Measurements from ENCODE around the gene C18orf63. TPM values are rescaled to one million over a fixed set of nuclear protein-coding genes. Genes with fewer than 3 reads are reported as not detected.

The C18orf63 gene
- total RNA-seq, 4 donors from 2014 or later = not detected

DNA sequence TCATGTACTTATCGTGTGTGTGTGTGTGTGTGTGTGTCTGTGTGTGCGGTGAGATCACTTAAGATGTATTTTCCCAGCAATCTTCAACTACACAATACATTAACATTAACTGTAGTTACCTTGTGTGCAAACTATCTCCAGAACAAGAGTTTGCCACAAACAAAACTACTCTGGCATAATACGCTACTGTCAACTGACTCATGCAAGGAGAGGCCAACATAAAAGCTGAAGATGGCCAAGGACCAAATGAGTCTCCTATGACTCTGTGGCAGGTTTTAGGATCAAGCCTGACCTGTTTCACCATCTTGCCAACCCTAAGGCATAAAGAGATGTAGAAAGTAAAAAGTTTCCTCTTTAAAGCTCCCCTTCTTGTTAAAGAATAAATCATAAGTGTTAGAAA, 44.0 kb upstream of the C18orf63 start:
- no peaks in the 10 kb centered on the region for H3K27me3 ChIP-seq
- DNase-seq (ENCODE audit: extremely low spot score) = no peak
- no peak overlapping the region for H3K4me3 ChIP-seq
- peaks cover 14 to 39% (median 32%) of the 10 kb centered on the region in 4 donors for H3K4me1 ChIP-seq
- H3K9me3 ChIP-seq = no peaks in the 10 kb centered on the region
- H3K36me3 ChIP-seq = no peaks in the 10 kb centered on the region
- intact Hi-C loops (cut with DNase I) = no loop called here
- TF ChIP-seq POLR2A (IDR thresholded peaks at IDR 0.05; ENCODE audit: low read depth) = no peak
- TF ChIP-seq EP300 (IDR thresholded peaks at IDR 0.05) = no peak
- no peak for TF ChIP-seq POLR2AphosphoS5 (IDR thresholded peaks at IDR 0.05)
- TF ChIP-seq, protein P1, sequence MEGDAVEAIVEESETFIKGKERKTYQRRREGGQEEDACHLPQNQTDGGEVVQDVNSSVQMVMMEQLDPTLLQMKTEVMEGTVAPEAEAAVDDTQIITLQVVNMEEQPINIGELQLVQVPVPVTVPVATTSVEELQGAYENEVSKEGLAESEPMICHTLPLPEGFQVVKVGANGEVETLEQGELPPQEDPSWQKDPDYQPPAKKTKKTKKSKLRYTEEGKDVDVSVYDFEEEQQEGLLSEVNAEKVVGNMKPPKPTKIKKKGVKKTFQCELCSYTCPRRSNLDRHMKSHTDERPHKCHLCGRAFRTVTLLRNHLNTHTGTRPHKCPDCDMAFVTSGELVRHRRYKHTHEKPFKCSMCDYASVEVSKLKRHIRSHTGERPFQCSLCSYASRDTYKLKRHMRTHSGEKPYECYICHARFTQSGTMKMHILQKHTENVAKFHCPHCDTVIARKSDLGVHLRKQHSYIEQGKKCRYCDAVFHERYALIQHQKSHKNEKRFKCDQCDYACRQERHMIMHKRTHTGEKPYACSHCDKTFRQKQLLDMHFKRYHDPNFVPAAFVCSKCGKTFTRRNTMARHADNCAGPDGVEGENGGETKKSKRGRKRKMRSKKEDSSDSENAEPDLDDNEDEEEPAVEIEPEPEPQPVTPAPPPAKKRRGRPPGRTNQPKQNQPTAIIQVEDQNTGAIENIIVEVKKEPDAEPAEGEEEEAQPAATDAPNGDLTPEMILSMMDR (IDR thresholded peaks at IDR 0.05) = no peak
- H3K27ac ChIP-seq (replicated peaks in 1 of 4) = no peak overlapping the region
- 83% methylated on average over 3 of the region's 3 CpGs for WGBS

DNA sequence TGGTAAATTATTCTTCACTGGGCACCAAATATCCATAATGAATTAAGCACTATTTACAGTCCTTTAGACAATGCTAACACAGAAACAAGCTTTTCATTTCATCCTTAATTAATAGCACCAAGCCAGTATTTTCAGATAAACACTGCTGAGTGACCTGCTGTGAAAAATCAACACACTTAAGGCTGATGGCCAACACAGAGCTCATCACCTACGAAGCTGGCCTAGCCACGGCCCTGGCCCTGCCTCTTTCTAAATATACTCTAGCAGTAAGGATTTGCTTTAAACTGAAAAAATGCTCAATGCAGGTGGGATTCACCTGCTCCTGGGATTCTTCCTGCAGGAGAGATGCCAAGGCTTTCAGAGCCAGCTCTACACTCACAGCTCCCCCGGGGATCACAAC, 42.2 kb upstream of the C18orf63 start:
- peaks cover 0 to 3% (median 0%) of the 10 kb centered on the region in 4 donors for H3K36me3 ChIP-seq
- H3K4me3 ChIP-seq = no peak overlapping the region
- DNase-seq (ENCODE audit: extremely low spot score) = no peak
- H3K27ac ChIP-seq (replicated peaks in 1 of 4) = no peak overlapping the region
- no peaks in the 10 kb centered on the region for H3K9me3 ChIP-seq
- 64% methylated on average over 3 of the region's 3 CpGs for WGBS
- intact Hi-C loops (cut with DNase I) = no loop called here
- H3K27me3 ChIP-seq = no peaks in the 10 kb centered on the region
- peaks cover 29 to 56% (median 42%) of the 10 kb centered on the region in 4 donors for H3K4me1 ChIP-seq
- TF ChIP-seq EP300 (IDR thresholded peaks at IDR 0.05) (no peak), POLR2A (IDR thresholded peaks at IDR 0.05; ENCODE audit: low read depth) (no peak)
- TF ChIP-seq, protein P1 (IDR thresholded peaks at IDR 0.05) = no peak

DNA sequence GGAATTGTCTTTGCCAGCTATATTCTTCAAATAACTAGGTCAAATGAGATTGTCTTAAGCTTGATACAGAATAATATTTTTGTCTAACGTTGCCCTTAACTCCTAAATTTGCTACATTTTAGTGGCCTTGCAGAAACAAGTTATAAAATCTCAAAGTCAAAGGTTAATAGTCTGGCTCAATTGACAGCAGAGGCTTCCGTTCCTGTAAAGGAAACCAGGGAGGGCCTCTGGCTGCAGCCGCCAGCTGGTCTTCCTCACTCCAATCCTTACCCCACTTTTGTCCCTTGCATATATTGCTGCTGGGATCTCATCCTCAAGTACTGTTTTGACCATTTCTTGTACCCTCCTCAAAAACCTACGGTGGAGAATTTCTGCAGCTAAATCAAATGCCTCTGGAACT, 40.9 kb upstream of the C18orf63 start:
- 69% methylated on average over 4 of the region's 4 CpGs for WGBS
- TF ChIP-seq POLR2AphosphoS5 (IDR thresholded peaks at IDR 0.05) (no peak), POLR2A (IDR thresholded peaks at IDR 0.05; ENCODE audit: low read depth) (no peak), EP300 (IDR thresholded peaks at IDR 0.05) (no peak)
- TF ChIP-seq, protein P1 (IDR thresholded peaks at IDR 0.05) = no peak
- Histone ChIP-seq H3K9me3 (no peaks in the 10 kb centered on the region), H3K27ac (replicated peaks in 1 of 4) (no peak overlapping the region), H3K36me3 (peaks cover 0 to 3% (median 0%) of the 10 kb centered on the region in 4 donors), H3K27me3 (no peaks in the 10 kb centered on the region), H3K4me3 (no peak overlapping the region), H3K4me1 (peaks cover 31 to 49% (median 41%) of the 10 kb centered on the region in 4 donors)
- intact Hi-C loops (cut with DNase I) = no loop called here
- DNase-seq (ENCODE audit: extremely low spot score) = no peak

DNA sequence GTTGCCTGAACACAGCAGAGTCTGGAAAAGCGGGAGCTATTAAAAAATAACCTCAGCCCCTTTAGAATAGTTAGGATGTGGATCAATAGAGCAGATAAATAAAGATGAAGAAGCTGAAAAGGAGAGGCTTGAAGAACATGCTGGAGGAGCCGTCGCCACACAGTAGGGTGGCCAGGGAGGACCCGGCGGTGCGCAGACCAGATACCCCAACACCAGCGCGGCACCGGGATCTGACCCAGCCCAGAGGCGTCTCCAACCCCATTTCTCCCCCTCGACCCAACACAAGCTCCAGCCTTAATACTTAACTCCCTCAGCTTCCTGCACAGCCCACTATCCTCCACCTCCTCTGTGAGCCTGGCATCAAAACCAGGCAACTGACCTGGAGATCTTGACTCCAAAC, 39.9 kb upstream of the C18orf63 start:
- intact Hi-C loops (cut with DNase I) = no loop called here
- peaks cover 0 to 3% (median 0%) of the 10 kb centered on the region in 4 donors for H3K36me3 ChIP-seq
- peaks cover 31 to 46% (median 40%) of the 10 kb centered on the region in 4 donors for H3K4me1 ChIP-seq
- no peak for DNase-seq (ENCODE audit: extremely low spot score)
- H3K27ac ChIP-seq (replicated peaks in 1 of 4) = no peak overlapping the region
- no peak overlapping the region for H3K4me3 ChIP-seq
- TF ChIP-seq EP300 (IDR thresholded peaks at IDR 0.05) (no peak), POLR2A (IDR thresholded peaks at IDR 0.05; ENCODE audit: low read depth) (no peak)
- H3K9me3 ChIP-seq = no peaks in the 10 kb centered on the region
- H3K27me3 ChIP-seq = no peaks in the 10 kb centered on the region
- WGBS = 91% methylated on average over 11 of the region's 11 CpGs

DNA sequence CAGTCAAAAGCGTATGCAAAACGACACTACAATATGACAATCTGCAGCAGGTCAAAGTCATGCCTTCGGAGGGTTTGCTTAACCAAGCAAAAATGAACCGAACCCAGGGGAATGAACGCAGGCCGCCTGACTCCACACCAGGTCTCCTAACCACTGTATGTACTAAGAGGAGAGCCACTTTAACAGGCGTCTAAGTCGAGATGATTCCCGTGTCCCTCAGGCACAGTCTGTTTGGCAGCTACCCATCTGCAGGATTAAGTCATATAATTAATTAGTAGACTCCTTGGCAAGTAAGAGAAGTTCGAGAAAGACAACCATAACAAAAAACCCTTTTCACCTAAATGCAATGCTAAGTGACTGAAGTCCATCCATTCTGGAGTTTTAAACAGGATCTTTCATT, 39.0 kb upstream of the C18orf63 start:
- no peak for DNase-seq (ENCODE audit: extremely low spot score)
- TF ChIP-seq POLR2A (IDR thresholded peaks at IDR 0.05; ENCODE audit: low read depth) (no peak), POLR2AphosphoS5 (IDR thresholded peaks at IDR 0.05) (no peak), EP300 (IDR thresholded peaks at IDR 0.05) (no peak)
- TF ChIP-seq, protein P1 (IDR thresholded peaks at IDR 0.05) = no peak
- Histone ChIP-seq H3K27me3 (no peaks in the 10 kb centered on the region), H3K27ac (replicated peaks in 1 of 4) (no peak overlapping the region), H3K4me3 (no peak overlapping the region), H3K36me3 (peaks cover 0 to 3% (median 0%) of the 10 kb centered on the region in 4 donors), H3K9me3 (no peaks in the 10 kb centered on the region), H3K4me1 (peaks cover 39 to 55% (median 48%) of the 10 kb centered on the region in 4 donors)
- WGBS = 72% methylated on average over 10 of the region's 10 CpGs
- intact Hi-C loops (cut with DNase I) = no loop called here
